NCI-H1930 (cell line): ENCODE measurements around the gene PZP.

Experiments used
- DNase-seq, 2 experiments: peaks; one replicate each; lab custom pipeline; 2025; lab: John Stamatoyannopoulos, UW

Gene PZP

GRCh38 chr12:9104087-9104486, 104.1 kb downstream of the PZP start:
- DNase-seq: no peak

- no peak for DNase-seq
These were observed 104.9 kb downstream of the PZP start for GRCh38 chr12:9103050-9103849.

- no peak for DNase-seq
These were observed 107.0 kb downstream of the PZP start for GRCh38 chr12:9101018-9101687.

- DNase-seq: no peak
These were observed 108.5 kb downstream of the PZP start for GRCh38 chr12:9099552-9100190.
